HepG2 (cell line): ENCODE results near the gene GPATCH3. TPM values are rescaled to one million over a fixed set of nuclear protein-coding genes. Genes with fewer than 3 reads are reported as not detected.

Source experiments
- ATAC-seq: fragments of 200-7000 bp; cut with Tn5 transposase; 3 replicates; pipeline ENCODE4 v1.9.1; 2020; ENCODE audit warnings: mild to moderate bottlenecking, moderate library complexity
- BruUV-seq: library from RNA; stranded (reverse); fragments of 400-500 nt; replicated peaks from 2 replicates; lab custom pipeline; 2021; lab: Mats Ljungman, UMichigan
- CTCF ChIA-PET: fragments of 300-600 bp; formaldehyde crosslinking; extraction: SDS; loops from one replicate; lab custom pipeline; 2021; ENCODE audit warnings: low total read pairs, inconsistent platforms, low intra/inter-chr PET ratio; lab: Yijun Ruan, JAX
- POLR2A ChIA-PET: fragments of 350-600 bp; sonication (Branson Sonifier 250); formaldehyde crosslinking; loops from one replicate; lab custom pipeline; 2020; ENCODE audit warnings: antibody characterized with exemption, inconsistent platforms; lab: Yijun Ruan, JAX
- DNase-seq: peaks from one replicate; pipeline ENCODE4 v3.0.0-alpha.2; 2015; ENCODE audit warnings: low spot score
- FAIRE-seq: peaks from 3 replicates; lab custom pipeline; 2011; peaks lifted over from hg19 to GRCh38; lab: Jason Lieb, UNC
- H2AFZ ChIP-seq: one replicate; pipeline ENCODE4 v1.6.1; 2011; ENCODE audit warnings: low read length, inconsistent platforms
- H3K27ac ChIP-seq: fragments of 300-600 bp; 3 replicates; pipeline ENCODE4 v1.8.0; 2011; ENCODE audit warnings: mixed run types, mild to moderate bottlenecking, mixed read lengths, low read length, inconsistent platforms; ENCODE audit not compliant: insufficient read depth; ENCODE audit errors: extremely low read length
- H3K27me3 ChIP-seq, 2 experiments: fragments of 200-600 bp in 1 of 2; 2 replicates in 1 of 2; 3 replicates in 1 of 2; pipeline versions ENCODE4 v1.6.0 to v1.8.0; 2011; ENCODE audit warnings: low read length in 2 of 2, mild to moderate bottlenecking in 2 of 2, moderate library complexity in 2 of 2, inconsistent platforms in 1 of 2; ENCODE audit not compliant: insufficient read depth in 2 of 2, control insufficient read depth in 1 of 2
- H3K36me3 ChIP-seq, 2 experiments: fragments of 200-600 bp in 1 of 2; replicated peaks in 1 of 2; 2 replicates in 1 of 2; 3 replicates in 1 of 2; pipeline versions ENCODE4 v1.5.1 to v1.8.0; 2011; ENCODE audit warnings: low read length in 2 of 2, inconsistent platforms in 1 of 2; ENCODE audit not compliant: insufficient read depth in 2 of 2, control insufficient read depth in 1 of 2
- H3K4me1 ChIP-seq: 2 replicates; pipeline ENCODE4 v1.5.1; 2012; ENCODE audit warnings: low read length, inconsistent platforms; ENCODE audit not compliant: insufficient read depth
- H3K4me2 ChIP-seq: 2 replicates; pipeline ENCODE4 v1.6.0; 2011; ENCODE audit warnings: low read depth, low read length, inconsistent platforms
- H3K4me3 ChIP-seq, 3 experiments: fragments of 200-600 bp in 1 of 3; sonication (generic), shearing (Covaris generic) in 1 of 3; replicated peaks in 1 of 3; 2 replicates each; pipeline ENCODE4 v1.5.1; 2011 to 2016; ENCODE audit warnings: low read length in 3 of 3, inconsistent platforms in 2 of 3, low read depth in 2 of 3, mild to moderate bottlenecking in 2 of 3, control low read depth in 1 of 3, mixed read lengths in 1 of 3; ENCODE audit not compliant: insufficient read depth in 1 of 3
- H3K79me2 ChIP-seq: one replicate; pipeline ENCODE4 v1.6.1; 2011; ENCODE audit warnings: low read length, inconsistent platforms; ENCODE audit not compliant: insufficient read depth
- H3K9ac ChIP-seq: 2 replicates; pipeline ENCODE4 v1.6.0; 2011; ENCODE audit warnings: mild to moderate bottlenecking, low read depth, low read length, inconsistent platforms; ENCODE audit not compliant: insufficient read depth
- H3K9me3 ChIP-seq: 2 replicates; pipeline ENCODE4 v1.5.1; 2012; ENCODE audit warnings: mild to moderate bottlenecking, low read length
- H4K20me1 ChIP-seq: 2 replicates; pipeline ENCODE4 v1.6.0; 2011; ENCODE audit warnings: inconsistent platforms, mild to moderate bottlenecking, low read length, moderate library complexity; ENCODE audit not compliant: insufficient read depth
- ASH2L ChIP-seq: fragments of 300-600, 200-600 bp; sonication (generic); IDR thresholded peaks from 2 replicates; pipeline ENCODE4 v1.7.0; 2017; ENCODE audit warnings: low read depth, mild to moderate bottlenecking, moderate library complexity, mixed read lengths, low read length; ENCODE audit not compliant: insufficient read length
- ERF ChIP-seq: IDR thresholded peaks from 2 replicates; pipeline ENCODE4 v1.6.1; 2018; ENCODE audit warnings: missing biosample characterization, missing genetic modification reagents
- GATA4 ChIP-seq: sonication (generic); IDR thresholded peaks from 2 replicates; pipeline ENCODE4 v1.6.1; 2016; ENCODE audit warnings: antibody characterized with exemption, low read depth, borderline replicate concordance
- KLF6 ChIP-seq: IDR thresholded peaks from 2 replicates; pipeline ENCODE4 v1.8.0; 2016; ENCODE audit warnings: missing biosample characterization, missing genetic modification reagents
- STAG1 ChIP-seq: sonication (generic); formaldehyde crosslinking; IDR thresholded peaks from 2 replicates; pipeline ENCODE4 v1.4.0; 2020; ENCODE audit warnings: missing genetic modification reagents
- ZFP1 ChIP-seq: IDR thresholded peaks from 2 replicates; pipeline ENCODE4 v1.6.1; 2016
- ZNF232 ChIP-seq: sonication (generic); formaldehyde crosslinking; IDR thresholded peaks from 2 replicates; pipeline ENCODE4 v1.4.0; 2020; ENCODE audit warnings: missing genetic modification reagents, borderline replicate concordance
- ZNF337 ChIP-seq: sonication (generic); formaldehyde crosslinking; IDR thresholded peaks from 2 replicates; pipeline ENCODE4 v1.5.1; 2020; ENCODE audit warnings: missing genetic modification reagents, low read depth, mild to moderate bottlenecking, borderline replicate concordance
- ZNF709 ChIP-seq: sonication (generic); formaldehyde crosslinking; IDR thresholded peaks from 2 replicates; pipeline ENCODE4 v1.5.0; 2020; ENCODE audit warnings: mild to moderate bottlenecking, missing genetic modification reagents
- WGBS: methylation state at CpG from one replicate; pipeline ENCODE4 v1.1.6; 2017; ENCODE audit warnings: low lambda C conversion rate; 5-methylcytosine and 5-hydroxymethylcytosine counted together
- in situ Hi-C: cut with HindIII; loops from 2 replicates; pipeline ENCODE4 v1.10.0; 2017; ENCODE audit warnings: low pct_unique_long_range_greater_than_20kb; ENCODE audit not compliant: extremely low pct_ligation_motif_present
- intact Hi-C: fragments of 100-400 bp; cut with micrococcal nuclease; formaldehyde crosslinking; loops from one replicate; pipeline ENCODE4 v1.10.0; 2022; ENCODE audit not compliant: unreplicated experiment
- polyA plus RNA-seq, 8 experiments: library from polyadenylated mRNA; depleted of rRNA in 3 of 8; stranded (reverse) in 7 of 8; unstranded in 1 of 8; fragments of >200 nt; fragmentation: Illumina TruSeq in 4 of 8; extraction: Trizol in 4 of 8; gene quantifications; 2 replicates each; pipeline versions ENCODE4 v1.2.1 to v1.2.3, GENCODE V29; 2011 to 2016; ENCODE audit warnings: low read depth in 4 of 8, missing spikeins in 1 of 8, mixed read lengths in 1 of 8; ENCODE audit not compliant: insufficient read depth in 1 of 8
- total RNA-seq, 5 experiments: library from RNA; depleted of rRNA; stranded (reverse); fragments of >200 nt; fragmentation: Illumina TruSeq; extraction: Trizol; gene quantifications; 2 replicates each; pipeline ENCODE4 v1.2.3, GENCODE V29; 2016; ENCODE audit warnings: low read depth in 1 of 5
- TF ChIP-seq, protein P1 (sequence below): sonication (generic); formaldehyde crosslinking; IDR thresholded peaks from 2 replicates; pipeline ENCODE4 v1.5.0; 2020; ENCODE audit warnings: mild to moderate bottlenecking, missing genetic modification reagents, moderate library complexity
- TF ChIP-seq, protein P2 (sequence below): sonication (generic); formaldehyde crosslinking; IDR thresholded peaks from 2 replicates; pipeline ENCODE4 v1.4.0; 2020; ENCODE audit warnings: missing genetic modification reagents, mild to moderate bottlenecking, borderline replicate concordance

Gene GPATCH3
- total and polyA plus RNA-seq, 2 of the 13 experiments (the other 11 are each of a cell fraction or from before 2014, with no cell fraction given) = 8.3 to 11.0 TPM

DNA sequence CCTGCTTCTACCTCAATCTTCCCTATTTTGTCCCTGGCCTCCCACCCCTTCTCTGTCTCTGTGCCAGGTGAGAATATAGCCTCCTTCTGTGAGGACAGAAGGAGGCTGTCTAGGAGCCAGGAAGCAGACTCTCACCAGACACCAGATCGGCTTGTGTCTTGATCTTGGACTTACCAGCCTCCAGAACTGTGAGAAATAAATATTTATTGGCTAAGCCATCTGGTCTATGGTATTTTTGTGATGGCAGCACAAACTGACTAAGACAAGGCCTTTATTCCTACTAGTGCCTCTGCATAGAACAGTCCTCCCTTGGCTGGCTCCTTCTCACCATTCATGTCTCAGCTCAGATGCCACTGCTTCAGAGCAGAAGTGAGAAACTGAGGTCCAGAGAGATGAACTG lies 12.0 kb downstream of the GPATCH3 start:
- Histone ChIP-seq H3K27ac (no peak overlapping the region), H3K27me3 (no peaks in the 10 kb centered on the region), H2AFZ (no peak overlapping the region), H3K79me2 (peaks cover 17% of the 10 kb centered on the region), H3K4me2 (peak overlapping the region; percentile 91; the same call in 1 of the 2 replicates), H3K9me3 (no peaks in the 10 kb centered on the region), H4K20me1 (no peaks in the 10 kb centered on the region), H3K36me3 (peaks cover 14 to 62% of the 10 kb centered on the region in 2 experiments; a peak in 4 of 5 replicates), H3K4me3 (no peak overlapping the region), H3K9ac (no peak overlapping the region), H3K4me1 (peaks cover 39% of the 10 kb centered on the region)
- DNase-seq (no peak), FAIRE-seq (no peak), ATAC-seq (no peak)
- no TSS peak for BruUV-seq
- intact Hi-C loops (no loop called here), in situ Hi-C loops (no loop called here)
- ChIA-PET POLR2A (interaction anchor here (1.5 to 3.0 kb wide), 4 partner anchors 13 to 49 kb away, joined by 4 to 65 read pairs (median 21); partner anchors contain the start of genes GPATCH3 and NR0B2), CTCF (no interaction called here)
- TF ChIP-seq ASH2L = no peak
- no peak for TF ChIP-seq ERF
- no peak for TF ChIP-seq ZFP1 (CRISPR knock-in tag)
- TF ChIP-seq GATA4 = no peak
- no peak for TF ChIP-seq ZNF709 (CRISPR knock-in tag)
- WGBS = 93% methylated on average over 1 of the region's 1 CpG

DNA sequence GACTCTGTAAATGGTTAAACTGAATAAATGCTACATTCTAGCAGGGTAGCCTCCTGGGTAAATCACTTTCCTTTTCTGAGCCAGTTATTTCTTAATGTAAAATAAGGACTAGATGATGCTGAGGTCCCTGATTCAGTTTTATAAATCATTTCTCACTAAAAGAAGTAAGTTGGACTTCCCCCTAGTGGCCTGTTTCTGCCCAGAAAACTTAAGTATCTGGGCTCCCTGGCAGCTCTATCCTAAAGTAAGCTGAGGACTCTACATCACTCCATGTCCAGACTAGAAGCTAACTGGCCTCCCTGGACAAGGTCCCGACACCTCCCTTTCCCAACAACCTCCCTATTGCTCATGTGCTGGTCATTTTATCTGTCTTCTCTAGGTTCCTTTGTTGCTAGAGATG lies 13.1 kb downstream of the GPATCH3 start:
- peaks cover 17% of the 10 kb centered on the region for H3K79me2 ChIP-seq
- no peak overlapping the region for H3K4me3 ChIP-seq
- no peak overlapping the region for H3K4me2 ChIP-seq
- ChIA-PET POLR2A (interaction anchor here (0.8 to 1.5 kb wide), 6 partner anchors 13 to 77 kb away, joined by 3 to 9 read pairs (median 4); partner anchors contain the start of gene GPATCH3), CTCF (no interaction called here)
- 100% methylated on average over 1 of the region's 1 CpG for WGBS
- ATAC-seq (no peak), FAIRE-seq (no peak), DNase-seq (no peak)
- no peak overlapping the region for H2AFZ ChIP-seq
- no peak overlapping the region for H3K27ac ChIP-seq
- TF ChIP-seq ZNF337 (CRISPR knock-in tag) = no peak
- no peak for TF ChIP-seq ZNF232 (CRISPR knock-in tag)
- TF ChIP-seq, protein P1, sequence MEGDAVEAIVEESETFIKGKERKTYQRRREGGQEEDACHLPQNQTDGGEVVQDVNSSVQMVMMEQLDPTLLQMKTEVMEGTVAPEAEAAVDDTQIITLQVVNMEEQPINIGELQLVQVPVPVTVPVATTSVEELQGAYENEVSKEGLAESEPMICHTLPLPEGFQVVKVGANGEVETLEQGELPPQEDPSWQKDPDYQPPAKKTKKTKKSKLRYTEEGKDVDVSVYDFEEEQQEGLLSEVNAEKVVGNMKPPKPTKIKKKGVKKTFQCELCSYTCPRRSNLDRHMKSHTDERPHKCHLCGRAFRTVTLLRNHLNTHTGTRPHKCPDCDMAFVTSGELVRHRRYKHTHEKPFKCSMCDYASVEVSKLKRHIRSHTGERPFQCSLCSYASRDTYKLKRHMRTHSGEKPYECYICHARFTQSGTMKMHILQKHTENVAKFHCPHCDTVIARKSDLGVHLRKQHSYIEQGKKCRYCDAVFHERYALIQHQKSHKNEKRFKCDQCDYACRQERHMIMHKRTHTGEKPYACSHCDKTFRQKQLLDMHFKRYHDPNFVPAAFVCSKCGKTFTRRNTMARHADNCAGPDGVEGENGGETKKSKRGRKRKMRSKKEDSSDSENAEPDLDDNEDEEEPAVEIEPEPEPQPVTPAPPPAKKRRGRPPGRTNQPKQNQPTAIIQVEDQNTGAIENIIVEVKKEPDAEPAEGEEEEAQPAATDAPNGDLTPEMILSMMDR (CRISPR knock-in tag) = peak; percentile 28
- TF ChIP-seq KLF6 = no peak
- TF ChIP-seq, protein P2, sequence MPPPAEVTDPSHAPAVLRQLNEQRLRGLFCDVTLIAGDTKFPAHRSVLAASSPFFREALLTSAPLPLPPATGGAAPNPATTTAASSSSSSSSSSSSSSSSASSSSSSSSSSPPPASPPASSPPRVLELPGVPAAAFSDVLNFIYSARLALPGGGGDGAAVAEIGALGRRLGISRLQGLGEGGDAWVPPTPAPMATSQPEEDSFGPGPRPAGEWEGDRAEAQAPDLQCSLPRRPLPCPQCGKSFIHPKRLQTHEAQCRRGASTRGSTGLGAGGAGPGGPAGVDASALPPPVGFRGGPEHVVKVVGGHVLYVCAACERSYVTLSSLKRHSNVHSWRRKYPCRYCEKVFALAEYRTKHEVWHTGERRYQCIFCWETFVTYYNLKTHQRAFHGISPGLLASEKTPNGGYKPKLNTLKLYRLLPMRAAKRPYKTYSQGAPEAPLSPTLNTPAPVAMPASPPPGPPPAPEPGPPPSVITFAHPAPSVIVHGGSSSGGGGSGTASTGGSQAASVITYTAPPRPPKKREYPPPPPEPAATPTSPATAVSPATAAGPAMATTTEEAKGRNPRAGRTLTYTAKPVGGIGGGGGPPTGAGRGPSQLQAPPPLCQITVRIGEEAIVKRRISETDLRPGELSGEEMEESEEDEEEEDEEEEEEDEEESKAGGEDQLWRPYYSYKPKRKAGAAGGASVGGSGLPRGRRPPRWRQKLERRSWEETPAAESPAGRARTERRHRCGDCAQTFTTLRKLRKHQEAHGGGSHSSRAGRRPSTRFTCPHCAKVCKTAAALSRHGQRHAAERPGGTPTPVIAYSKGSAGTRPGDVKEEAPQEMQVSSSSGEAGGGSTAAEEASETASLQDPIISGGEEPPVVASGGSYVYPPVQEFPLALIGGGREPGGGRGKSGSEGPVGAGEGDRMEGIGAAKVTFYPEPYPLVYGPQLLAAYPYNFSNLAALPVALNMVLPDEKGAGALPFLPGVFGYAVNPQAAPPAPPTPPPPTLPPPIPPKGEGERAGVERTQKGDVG (CRISPR knock-in tag) = no peak
- TF ChIP-seq STAG1 = peak; percentile 34; the same call in 1 of the 2 replicates
- H3K9me3 ChIP-seq = no peaks in the 10 kb centered on the region
- H3K9ac ChIP-seq = no peak overlapping the region
- H3K4me1 ChIP-seq = peaks cover 50% of the 10 kb centered on the region
- intact Hi-C loops = no loop called here
- no peaks in the 10 kb centered on the region for H4K20me1 ChIP-seq
- in situ Hi-C loops = no loop called here
- H3K36me3 ChIP-seq = peaks cover 9 to 61% of the 10 kb centered on the region in 2 experiments; a peak in 4 of 5 replicates
- H3K27me3 ChIP-seq = no peaks in the 10 kb centered on the region
- no TSS peak for BruUV-seq
